ENCODE data around the gene CEACAM19. TPM values are rescaled to one million over a fixed set of nuclear protein-coding genes. Genes with fewer than 3 reads are reported as not detected.

CEACAM19 gene
- total and polyA plus RNA-seq, 10 of the 15 experiments (the other 5 are each of a cell fraction or from before 2014, with no cell fraction given) = 0.13 to 0.31 (median 0.17) TPM; not detected in 4

DNA sequence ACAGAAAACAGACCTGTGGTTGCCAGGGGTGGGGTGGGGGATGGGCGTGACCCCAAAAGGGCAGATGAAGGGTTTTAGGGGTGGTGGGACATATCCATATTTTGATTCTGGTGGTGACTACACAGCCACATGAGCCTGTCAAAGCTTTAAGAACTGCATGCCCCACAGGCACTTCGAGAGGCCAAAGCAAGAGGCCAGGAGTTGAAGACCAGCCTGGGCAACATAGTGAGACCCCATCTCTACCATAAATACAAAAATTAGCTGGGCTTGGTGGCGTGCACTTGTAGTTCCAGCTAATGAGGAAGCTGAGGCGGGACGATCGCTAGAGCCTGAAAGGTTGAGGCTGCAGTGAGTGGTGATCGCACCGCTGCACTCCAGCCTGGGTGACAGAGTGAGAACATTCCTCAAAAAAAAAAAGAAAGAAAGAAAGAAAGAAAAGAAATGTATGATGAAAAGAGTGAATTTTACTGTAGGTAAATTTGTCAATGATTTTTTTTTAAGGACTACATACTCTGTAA is 58.3 kb downstream of the CEACAM19 start:
- Histone ChIP-seq H2AFZ (ENCODE audit: control insufficient read depth, low read depth, low read length) (no peak overlapping the region), H3K4me3 (no peak overlapping the region), H3K36me3 (ENCODE audit: control insufficient read depth in 2 of 2, insufficient read depth in 2 of 2, low read length in 1 of 2) (no peaks in the 10 kb centered on the region), H3K27me3 (replicated peaks in 1 of 2; ENCODE audit: control insufficient read depth in 2 of 2, insufficient read depth in 2 of 2, low read length in 1 of 2) (no peaks in the 10 kb centered on the region), H3K79me2 (ENCODE audit: control insufficient read depth, insufficient read depth, low read length) (no peaks in the 10 kb centered on the region), H3K4me1 (ENCODE audit: control insufficient read depth, insufficient read depth, low read length) (peaks cover 8% of the 10 kb centered on the region), H4K20me1 (ENCODE audit: control insufficient read depth, insufficient read depth) (no peaks in the 10 kb centered on the region), H3K4me2 (ENCODE audit: control insufficient read depth, insufficient read depth) (no peak overlapping the region), H3K9ac (ENCODE audit: control insufficient read depth, insufficient read depth, low read length) (no peak overlapping the region), H3K9me3 (replicated peaks; ENCODE audit: control insufficient read depth, insufficient read depth, low read length) (no peaks in the 10 kb centered on the region), H3K27ac (ENCODE audit: control insufficient read depth, insufficient read depth) (no peak overlapping the region)
- CTCF ChIA-PET = interaction anchor here (2.2 to 16.8 kb wide), 3 partner anchors 11 to 39 kb away, joined by 6 to 513 read pairs (median 10); no protein-coding TSS in a partner anchor
- WGBS (ENCODE audit: insufficient coverage, insufficient replicate concordance, low lambda C conversion rate, missing lambda C conversion rate) = 9% methylated on average over 8 of the region's 8 CpGs
- in situ Hi-C loops (cut with MboI) (no loop called here), intact Hi-C loops (cut with micrococcal nuclease; ENCODE audit: unreplicated experiment) (no loop called here)
- RAD21 ChIA-PET (ENCODE audit: unreplicated experiment) = interaction anchor here (0.6 to 3.5 kb wide), 3 partner anchors 35 to 41 kb away, joined by 3 to 27 read pairs (median 4); no protein-coding TSS in a partner anchor
- FAIRE-seq (no peak), DNase-seq (ENCODE audit: low read depth, low spot score) (no peak), ATAC-seq (no peak)
- SMC1A ChIA-PET (ENCODE audit: uncharacterized antibody, unreplicated experiment) = interaction anchor here (1.1 to 8.7 kb wide), 5 partner anchors 11 to 41 kb away, joined by 3 to 115 read pairs (median 14); partner anchors contain the start of gene BCL3
- BruUV-seq (replicated peaks) = no TSS peak
- POLR2A ChIA-PET = interaction anchor here (0.7 to 1.9 kb wide), 2 partner anchors 9 to 139 kb away, joined by 3 to 11 read pairs; no protein-coding TSS in a partner anchor
- TF ChIP-seq ZZZ3 (IDR thresholded peaks at IDR 0.05; ENCODE audit: control insufficient read depth, insufficient read length, low read depth) (no peak), NFYB (IDR thresholded peaks at IDR 0.05; ENCODE audit: insufficient read depth, low read depth, low read length) (no peak), RBBP5 (conservative IDR thresholded peaks at IDR 0.05) (no peak), ZNF24 (IDR thresholded peaks at IDR 0.05) (no peak)
- TF ChIP-seq, protein P1, sequence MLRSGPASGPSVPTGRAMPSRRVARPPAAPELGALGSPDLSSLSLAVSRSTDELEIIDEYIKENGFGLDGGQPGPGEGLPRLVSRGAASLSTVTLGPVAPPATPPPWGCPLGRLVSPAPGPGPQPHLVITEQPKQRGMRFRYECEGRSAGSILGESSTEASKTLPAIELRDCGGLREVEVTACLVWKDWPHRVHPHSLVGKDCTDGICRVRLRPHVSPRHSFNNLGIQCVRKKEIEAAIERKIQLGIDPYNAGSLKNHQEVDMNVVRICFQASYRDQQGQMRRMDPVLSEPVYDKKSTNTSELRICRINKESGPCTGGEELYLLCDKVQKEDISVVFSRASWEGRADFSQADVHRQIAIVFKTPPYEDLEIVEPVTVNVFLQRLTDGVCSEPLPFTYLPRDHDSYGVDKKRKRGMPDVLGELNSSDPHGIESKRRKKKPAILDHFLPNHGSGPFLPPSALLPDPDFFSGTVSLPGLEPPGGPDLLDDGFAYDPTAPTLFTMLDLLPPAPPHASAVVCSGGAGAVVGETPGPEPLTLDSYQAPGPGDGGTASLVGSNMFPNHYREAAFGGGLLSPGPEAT (IDR thresholded peaks at IDR 0.05; ENCODE audit: low read depth) = no peak
- TF ChIP-seq, protein P2, sequence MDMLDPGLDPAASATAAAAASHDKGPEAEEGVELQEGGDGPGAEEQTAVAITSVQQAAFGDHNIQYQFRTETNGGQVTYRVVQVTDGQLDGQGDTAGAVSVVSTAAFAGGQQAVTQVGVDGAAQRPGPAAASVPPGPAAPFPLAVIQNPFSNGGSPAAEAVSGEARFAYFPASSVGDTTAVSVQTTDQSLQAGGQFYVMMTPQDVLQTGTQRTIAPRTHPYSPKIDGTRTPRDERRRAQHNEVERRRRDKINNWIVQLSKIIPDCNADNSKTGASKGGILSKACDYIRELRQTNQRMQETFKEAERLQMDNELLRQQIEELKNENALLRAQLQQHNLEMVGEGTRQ (IDR thresholded peaks at IDR 0.05; ENCODE audit: borderline replicate concordance, low read depth, low read length) = no peak
- TF ChIP-seq, protein P3, sequence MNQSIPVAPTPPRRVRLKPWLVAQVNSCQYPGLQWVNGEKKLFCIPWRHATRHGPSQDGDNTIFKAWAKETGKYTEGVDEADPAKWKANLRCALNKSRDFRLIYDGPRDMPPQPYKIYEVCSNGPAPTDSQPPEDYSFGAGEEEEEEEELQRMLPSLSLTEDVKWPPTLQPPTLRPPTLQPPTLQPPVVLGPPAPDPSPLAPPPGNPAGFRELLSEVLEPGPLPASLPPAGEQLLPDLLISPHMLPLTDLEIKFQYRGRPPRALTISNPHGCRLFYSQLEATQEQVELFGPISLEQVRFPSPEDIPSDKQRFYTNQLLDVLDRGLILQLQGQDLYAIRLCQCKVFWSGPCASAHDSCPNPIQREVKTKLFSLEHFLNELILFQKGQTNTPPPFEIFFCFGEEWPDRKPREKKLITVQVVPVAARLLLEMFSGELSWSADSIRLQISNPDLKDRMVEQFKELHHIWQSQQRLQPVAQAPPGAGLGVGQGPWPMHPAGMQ (IDR thresholded peaks at IDR 0.05; ENCODE audit: borderline replicate concordance) = no peak
- TF ChIP-seq, protein P4, sequence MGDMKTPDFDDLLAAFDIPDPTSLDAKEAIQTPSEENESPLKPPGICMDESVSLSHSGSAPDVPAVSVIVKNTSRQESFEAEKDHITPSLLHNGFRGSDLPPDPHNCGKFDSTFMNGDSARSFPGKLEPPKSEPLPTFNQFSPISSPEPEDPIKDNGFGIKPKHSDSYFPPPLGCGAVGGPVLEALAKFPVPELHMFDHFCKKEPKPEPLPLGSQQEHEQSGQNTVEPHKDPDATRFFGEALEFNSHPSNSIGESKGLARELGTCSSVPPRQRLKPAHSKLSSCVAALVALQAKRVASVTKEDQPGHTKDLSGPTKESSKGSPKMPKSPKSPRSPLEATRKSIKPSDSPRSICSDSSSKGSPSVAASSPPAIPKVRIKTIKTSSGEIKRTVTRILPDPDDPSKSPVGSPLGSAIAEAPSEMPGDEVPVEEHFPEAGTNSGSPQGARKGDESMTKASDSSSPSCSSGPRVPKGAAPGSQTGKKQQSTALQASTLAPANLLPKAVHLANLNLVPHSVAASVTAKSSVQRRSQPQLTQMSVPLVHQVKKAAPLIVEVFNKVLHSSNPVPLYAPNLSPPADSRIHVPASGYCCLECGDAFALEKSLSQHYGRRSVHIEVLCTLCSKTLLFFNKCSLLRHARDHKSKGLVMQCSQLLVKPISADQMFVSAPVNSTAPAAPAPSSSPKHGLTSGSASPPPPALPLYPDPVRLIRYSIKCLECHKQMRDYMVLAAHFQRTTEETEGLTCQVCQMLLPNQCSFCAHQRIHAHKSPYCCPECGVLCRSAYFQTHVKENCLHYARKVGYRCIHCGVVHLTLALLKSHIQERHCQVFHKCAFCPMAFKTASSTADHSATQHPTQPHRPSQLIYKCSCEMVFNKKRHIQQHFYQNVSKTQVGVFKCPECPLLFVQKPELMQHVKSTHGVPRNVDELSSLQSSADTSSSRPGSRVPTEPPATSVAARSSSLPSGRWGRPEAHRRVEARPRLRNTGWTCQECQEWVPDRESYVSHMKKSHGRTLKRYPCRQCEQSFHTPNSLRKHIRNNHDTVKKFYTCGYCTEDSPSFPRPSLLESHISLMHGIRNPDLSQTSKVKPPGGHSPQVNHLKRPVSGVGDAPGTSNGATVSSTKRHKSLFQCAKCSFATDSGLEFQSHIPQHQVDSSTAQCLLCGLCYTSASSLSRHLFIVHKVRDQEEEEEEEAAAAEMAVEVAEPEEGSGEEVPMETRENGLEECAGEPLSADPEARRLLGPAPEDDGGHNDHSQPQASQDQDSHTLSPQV (IDR thresholded peaks at IDR 0.05) = no peak
- TF ChIP-seq, protein P5, sequence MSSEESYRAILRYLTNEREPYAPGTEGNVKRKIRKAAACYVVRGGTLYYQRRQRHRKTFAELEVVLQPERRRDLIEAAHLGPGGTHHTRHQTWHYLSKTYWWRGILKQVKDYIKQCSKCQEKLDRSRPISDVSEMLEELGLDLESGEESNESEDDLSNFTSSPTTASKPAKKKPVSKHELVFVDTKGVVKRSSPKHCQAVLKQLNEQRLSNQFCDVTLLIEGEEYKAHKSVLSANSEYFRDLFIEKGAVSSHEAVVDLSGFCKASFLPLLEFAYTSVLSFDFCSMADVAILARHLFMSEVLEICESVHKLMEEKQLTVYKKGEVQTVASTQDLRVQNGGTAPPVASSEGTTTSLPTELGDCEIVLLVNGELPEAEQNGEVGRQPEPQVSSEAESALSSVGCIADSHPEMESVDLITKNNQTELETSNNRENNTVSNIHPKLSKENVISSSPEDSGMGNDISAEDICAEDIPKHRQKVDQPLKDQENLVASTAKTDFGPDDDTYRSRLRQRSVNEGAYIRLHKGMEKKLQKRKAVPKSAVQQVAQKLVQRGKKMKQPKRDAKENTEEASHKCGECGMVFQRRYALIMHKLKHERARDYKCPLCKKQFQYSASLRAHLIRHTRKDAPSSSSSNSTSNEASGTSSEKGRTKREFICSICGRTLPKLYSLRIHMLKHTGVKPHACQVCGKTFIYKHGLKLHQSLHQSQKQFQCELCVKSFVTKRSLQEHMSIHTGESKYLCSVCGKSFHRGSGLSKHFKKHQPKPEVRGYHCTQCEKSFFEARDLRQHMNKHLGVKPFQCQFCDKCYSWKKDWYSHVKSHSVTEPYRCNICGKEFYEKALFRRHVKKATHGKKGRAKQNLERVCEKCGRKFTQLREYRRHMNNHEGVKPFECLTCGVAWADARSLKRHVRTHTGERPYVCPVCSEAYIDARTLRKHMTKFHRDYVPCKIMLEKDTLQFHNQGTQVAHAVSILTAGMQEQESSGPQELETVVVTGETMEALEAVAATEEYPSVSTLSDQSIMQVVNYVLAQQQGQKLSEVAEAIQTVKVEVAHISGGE (CRISPR knock-in tag; IDR thresholded peaks at IDR 0.05) = no peak
